Stomach (tissue), 9 donors: ENCODE results near the gene NAT10. TPM values are rescaled to one million over a fixed set of nuclear protein-coding genes. Genes with fewer than 3 reads are reported as not detected.
A peak's percentile ranks its signal among the peaks of the same experiment; 100 is the strongest.
"Not testable (repeated sequence)": the region's sequence is repeated elsewhere in the genome, so short reads cannot be mapped to it uniquely, and the experiment has no call there.

Experiments
- DNase-seq, 2 donors: peaks; one replicate each; pipeline versions ENCODE4 v3.0.0 to v3.0.0-alpha.2; 2013 to 2019
- H3K27ac ChIP-seq, 5 donors: fragments of 200-600 bp in 4 of 5; sonication (generic) in 4 of 5; one replicate each; pipeline ENCODE4 v1.5.1; 2013 to 2019; ENCODE audit warnings: mild to moderate bottlenecking in 1 of 5, moderate library complexity in 1 of 5
- H3K27me3 ChIP-seq, 3 donors: fragments of 200-600 bp; sonication (generic); one replicate each; pipeline ENCODE4 v1.5.1; 2017 to 2019; ENCODE audit warnings: mixed run types in 1 of 3
- H3K36me3 ChIP-seq, 4 donors: fragments of 200-600 bp; sonication (generic); 1 replicate in 3 of 4; 2 replicates in 1 of 4; pipeline ENCODE4 v1.5.1; 2016 to 2019
- H3K4me1 ChIP-seq, 4 donors: fragments of 200-600 bp; sonication (generic); one replicate each; pipeline ENCODE4 v1.5.1; 2016 to 2019
- H3K4me3 ChIP-seq, 4 donors: fragments of 200-600 bp; sonication (generic) in 3 of 4; one replicate each; pipeline ENCODE4 v1.5.1; 2016 to 2019; ENCODE audit warnings: mild to moderate bottlenecking in 1 of 4
- H3K9me3 ChIP-seq, 4 donors: fragments of 200-600 bp; sonication (generic); one replicate each; pipeline ENCODE4 v1.5.1; 2016 to 2019
- EP300 ChIP-seq: sonication (generic); formaldehyde crosslinking; IDR thresholded peaks from one replicate; pipeline ENCODE4 v1.6.1; 2017; ENCODE audit warnings: antibody characterized with exemption
- POLR2A ChIP-seq, 4 donors: fragments of 450-650 bp; IDR thresholded peaks; one replicate each; pipeline ENCODE4 v1.6.1; 2016; ENCODE audit warnings: antibody characterized with exemption in 4 of 4, control low read depth in 2 of 4, mild to moderate bottlenecking in 1 of 4, moderate library complexity in 1 of 4
- POLR2AphosphoS5 ChIP-seq, 3 donors: sonication (generic); formaldehyde crosslinking; IDR thresholded peaks; one replicate each; pipeline ENCODE4 v1.6.1; 2016; ENCODE audit warnings: antibody characterized with exemption in 3 of 3
- WGBS, 5 donors: extraction: QIAGEN DNeasy Blood & Tissue Kit in 3 of 5; methylation state at CpG; one replicate each; pipeline versions ENCODE4 v1.1.5 to v1.1.7; 2013 to 2018; 5-methylcytosine and 5-hydroxymethylcytosine counted together
- intact Hi-C: fragments of 100-400 bp; cut with DNase I; formaldehyde crosslinking; loops from one replicate; pipeline ENCODE4 v1.15.1; 2023; ENCODE audit warnings: low total_unique reads
- polyA plus RNA-seq, 3 donors: library from polyadenylated mRNA; stranded (reverse); fragments of 200-250 nt; gene quantifications; one replicate each; pipeline ENCODE4 v1.2.3, GENCODE V29; 2013
- total RNA-seq, 5 donors: library from RNA; depleted of rRNA; stranded (reverse); fragments of >200 nt; gene quantifications; one replicate each; pipeline versions ENCODE4 v1.1.0 to v1.2.3, GENCODE V29; 2014 to 2016
- TF ChIP-seq, protein P1 (sequence below), 7 experiments: fragments of 450-650 bp in 4 of 7; fragments of 200-600 bp in 3 of 7; sonication (generic) in 3 of 7; IDR thresholded peaks; one replicate each; pipeline ENCODE4 v1.5.1; 2016 to 2019; ENCODE audit warnings: antibody characterized with exemption in 7 of 7, control low read depth in 2 of 7, mild to moderate bottlenecking in 1 of 7
- donor health status: healthy with polysubstance abuse.
- donor health status: Bipolar disorder and iron deficiency.
- donor health status: healthy.

NAT10 gene
- total and polyA plus RNA-seq, 8 donors = 13.0 to 245 (median 25.2) TPM

DNA sequence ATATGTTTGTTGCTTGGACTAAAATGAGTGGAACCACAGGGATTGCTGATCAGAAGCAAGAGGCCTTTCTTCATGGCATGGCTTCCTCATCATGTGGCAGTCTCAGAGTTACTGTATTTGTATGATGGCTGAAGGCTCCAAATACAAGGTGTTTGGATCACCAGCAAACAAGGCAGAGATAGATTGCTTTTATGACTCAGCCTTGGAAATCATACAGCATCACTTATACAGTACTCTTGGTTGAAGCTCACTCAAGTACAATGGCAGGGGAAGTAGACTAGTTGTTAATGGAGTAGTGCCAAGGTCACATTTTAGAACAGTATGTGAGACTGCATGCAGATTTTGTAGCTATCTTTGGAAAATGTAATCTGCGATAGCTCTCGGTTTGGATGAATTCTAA is 37.3 kb upstream of the NAT10 start:
- Histone ChIP-seq H3K4me3 (no peak overlapping the region), H3K27me3 (no peaks in the 10 kb centered on the region), H3K27ac (peak overlapping the region in 1 of 5 donors; percentile 15), H3K36me3 (peaks cover 2 to 36% (median 24%) of the 10 kb centered on the region in 4 donors), H3K4me1 (peaks cover 19 to 97% (median 59%) of the 10 kb centered on the region in 4 donors), H3K9me3 (no peaks in the 10 kb centered on the region)
- peak in 1 of 3 donors; percentile 30 for TF ChIP-seq POLR2AphosphoS5 (IDR thresholded peaks at IDR 0.05)
- TF ChIP-seq, protein P1, sequence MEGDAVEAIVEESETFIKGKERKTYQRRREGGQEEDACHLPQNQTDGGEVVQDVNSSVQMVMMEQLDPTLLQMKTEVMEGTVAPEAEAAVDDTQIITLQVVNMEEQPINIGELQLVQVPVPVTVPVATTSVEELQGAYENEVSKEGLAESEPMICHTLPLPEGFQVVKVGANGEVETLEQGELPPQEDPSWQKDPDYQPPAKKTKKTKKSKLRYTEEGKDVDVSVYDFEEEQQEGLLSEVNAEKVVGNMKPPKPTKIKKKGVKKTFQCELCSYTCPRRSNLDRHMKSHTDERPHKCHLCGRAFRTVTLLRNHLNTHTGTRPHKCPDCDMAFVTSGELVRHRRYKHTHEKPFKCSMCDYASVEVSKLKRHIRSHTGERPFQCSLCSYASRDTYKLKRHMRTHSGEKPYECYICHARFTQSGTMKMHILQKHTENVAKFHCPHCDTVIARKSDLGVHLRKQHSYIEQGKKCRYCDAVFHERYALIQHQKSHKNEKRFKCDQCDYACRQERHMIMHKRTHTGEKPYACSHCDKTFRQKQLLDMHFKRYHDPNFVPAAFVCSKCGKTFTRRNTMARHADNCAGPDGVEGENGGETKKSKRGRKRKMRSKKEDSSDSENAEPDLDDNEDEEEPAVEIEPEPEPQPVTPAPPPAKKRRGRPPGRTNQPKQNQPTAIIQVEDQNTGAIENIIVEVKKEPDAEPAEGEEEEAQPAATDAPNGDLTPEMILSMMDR (IDR thresholded peaks at IDR 0.05) = no peak
- intact Hi-C loops = no loop called here
- WGBS, 5 donors = 46 to 62% (median 52%) methylated on average over 2 of the region's 2 CpGs
- peak in 1 of 2 donors; percentile 37 for DNase-seq

DNA sequence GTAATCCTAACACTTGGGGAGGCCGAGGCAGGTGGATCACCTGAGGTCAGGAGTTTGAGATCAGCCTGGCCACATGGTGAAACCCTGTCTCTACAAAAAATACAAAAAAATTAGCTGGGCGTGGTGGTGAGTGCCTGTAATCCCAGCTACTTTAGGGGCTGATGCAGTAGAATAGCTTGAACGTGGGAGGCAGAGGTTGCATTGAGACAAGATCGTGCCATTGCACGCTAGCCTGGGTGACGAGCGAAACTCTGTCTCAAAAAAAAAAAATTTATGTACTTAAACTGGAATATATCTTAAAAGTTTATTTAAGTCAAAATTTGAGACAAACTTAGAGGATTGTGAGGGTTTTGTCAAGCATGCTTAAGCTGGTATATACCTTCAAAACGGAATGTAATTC is 34.1 kb upstream of the NAT10 start:
- DNase-seq, H3K4me3 ChIP-seq, H3K9me3 ChIP-seq, H3K27me3 ChIP-seq, intact Hi-C loops: not testable (repeated sequence)
- Histone ChIP-seq H3K4me1 (peaks cover 10 to 97% (median 49%) of the 10 kb centered on the region in 4 donors), H3K36me3 (peaks cover 17 to 49% (median 47%) of the 10 kb centered on the region in 4 donors), H3K27ac (peak overlapping the region in 1 of 5 donors; percentile 32)
- 76 to 81% (median 79%) methylated on average over 8 of the region's 8 CpGs for WGBS, 5 donors

DNA sequence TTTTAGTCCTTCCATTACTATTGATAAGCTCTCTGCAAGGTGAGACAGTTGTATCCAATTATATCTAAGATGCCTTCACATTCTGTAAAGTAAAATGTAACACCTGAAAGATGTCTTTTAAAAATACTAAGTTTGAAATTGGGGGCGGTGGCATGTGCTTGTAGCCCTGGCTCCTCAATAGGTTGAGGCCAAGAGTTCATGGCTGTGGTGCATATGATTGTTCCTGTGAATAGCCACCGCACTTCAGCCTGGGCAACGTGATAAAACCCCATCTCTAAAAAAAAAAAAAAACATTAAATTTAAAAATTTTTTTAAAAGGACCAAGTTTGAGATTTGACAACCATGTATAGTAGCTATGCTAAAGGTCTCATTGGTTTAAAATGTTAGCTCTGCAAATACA is 33.4 kb upstream of the NAT10 start:
- Histone ChIP-seq H3K4me3 (no peak overlapping the region), H3K27me3 (no peaks in the 10 kb centered on the region), H3K36me3 (peaks cover 25 to 56% (median 54%) of the 10 kb centered on the region in 4 donors), H3K9me3 (no peaks in the 10 kb centered on the region), H3K4me1 (peaks cover 10 to 96% (median 43%) of the 10 kb centered on the region in 4 donors), H3K27ac (peak overlapping the region in 2 of 5 donors; percentile 11 to 32)
- WGBS, 5 donors = 61 to 78% (median 71%) methylated on average over 3 of the region's 3 CpGs
- intact Hi-C loops = no loop called here
- no peak for DNase-seq
- TF ChIP-seq POLR2A (IDR thresholded peaks at IDR 0.05) (no peak), POLR2AphosphoS5 (IDR thresholded peaks at IDR 0.05) (no peak), EP300 (no peak)
- TF ChIP-seq, protein P1 (IDR thresholded peaks at IDR 0.05) = no peak

DNA sequence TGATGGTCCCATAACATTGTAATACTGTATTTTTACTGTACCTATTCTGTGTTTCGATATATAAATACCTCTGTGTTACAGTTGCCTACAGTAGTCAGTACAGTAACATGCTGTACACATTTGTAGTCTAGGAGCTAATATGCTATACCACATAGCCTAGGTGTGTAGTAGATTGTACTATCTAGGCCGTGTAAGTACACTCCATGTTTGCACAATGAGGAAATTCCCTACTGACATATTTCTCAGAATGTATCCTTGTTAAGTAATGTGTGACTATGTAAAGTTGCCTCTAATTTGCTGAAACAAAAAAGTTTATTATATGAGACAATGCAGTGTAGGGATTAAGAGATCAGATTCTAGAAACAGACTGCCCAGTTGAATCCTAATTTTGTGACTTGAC is 32.6 kb upstream of the NAT10 start:
- Histone ChIP-seq H3K4me1 (peaks cover 8 to 91% (median 41%) of the 10 kb centered on the region in 4 donors), H3K36me3 (peaks cover 28 to 64% (median 62%) of the 10 kb centered on the region in 4 donors), H3K27me3 (no peaks in the 10 kb centered on the region), H3K9me3 (no peaks in the 10 kb centered on the region), H3K4me3 (no peak overlapping the region), H3K27ac (peak overlapping the region in 3 of 5 donors; percentile 5 to 70 (median 18))
- TF ChIP-seq POLR2AphosphoS5 (IDR thresholded peaks at IDR 0.05) = peak in 1 of 3 donors; percentile 73
- no peak for TF ChIP-seq POLR2A (IDR thresholded peaks at IDR 0.05)
- no peak for TF ChIP-seq EP300
- TF ChIP-seq, protein P1 (IDR thresholded peaks at IDR 0.05) = no peak
- 45 to 54% (median 50%) methylated on average over 2 of the region's 2 CpGs for WGBS, 5 donors
- intact Hi-C loops = no loop called here
- DNase-seq = peak in 1 of 2 donors; percentile 31

DNA sequence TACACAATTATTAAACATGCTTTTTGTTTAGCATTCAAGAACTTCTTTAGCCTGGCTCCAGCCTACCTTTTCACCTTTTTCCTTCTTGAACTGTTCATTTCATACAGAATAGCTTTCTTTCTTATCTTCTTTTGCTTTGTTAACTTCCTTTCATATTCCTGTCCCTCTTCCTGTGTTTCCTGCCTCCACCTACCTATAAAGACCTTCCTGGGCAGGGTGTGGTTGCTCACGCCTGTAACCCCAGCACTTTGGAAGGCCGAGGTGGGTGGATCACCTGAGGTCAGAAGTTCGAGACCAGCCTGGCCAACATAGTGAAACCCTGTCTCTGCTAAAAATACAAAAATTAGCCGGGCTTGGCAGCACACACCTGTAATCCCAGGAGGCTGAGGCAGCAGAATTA is 31.0 kb upstream of the NAT10 start:
- H3K4me1 ChIP-seq = peaks cover 0 to 77% (median 33%) of the 10 kb centered on the region in 4 donors
- TF ChIP-seq POLR2AphosphoS5 (IDR thresholded peaks at IDR 0.05) = no peak
- TF ChIP-seq, protein P1 (IDR thresholded peaks at IDR 0.05) = no peak
- no peak for TF ChIP-seq EP300
- H3K36me3 ChIP-seq = peaks cover 28 to 80% (median 78%) of the 10 kb centered on the region in 4 donors
- intact Hi-C loops = no loop called here
- peak overlapping the region; percentile 19 to 70 (median 69) for H3K27ac ChIP-seq
- WGBS, 5 donors = 57 to 68% (median 61%) methylated on average over 4 of the region's 4 CpGs
- no peaks in the 10 kb centered on the region for H3K9me3 ChIP-seq
- H3K4me3 ChIP-seq = no peak overlapping the region
- no peak for DNase-seq
- H3K27me3 ChIP-seq = no peaks in the 10 kb centered on the region
